HG03520 (cell line): ENCODE measurements around the gene POLR1A.
"Not testable (repeated sequence)": the region's sequence is repeated elsewhere in the genome, so short reads cannot be mapped to it uniquely, and the experiment has no call there.

Source experiments
- ATAC-seq: cut with Tn5 transposase; IDR thresholded peaks from one replicate; pipeline ENCODE4 v1.9.1; 2021; ENCODE audit warnings: mild to moderate bottlenecking, moderate library complexity; ENCODE audit not compliant: unreplicated experiment

Gene POLR1A

GRCh38 chr2:86000131-86000937 is 105.4 kb downstream of the POLR1A start:
- ATAC-seq, result no peak

GRCh38 chr2:85999061-85999831 is 106.4 kb downstream of the POLR1A start:
- ATAC-seq, result peak; percentile 80

- no peak for ATAC-seq
Observed at GRCh38 chr2:85998071-85998991, 107.4 kb downstream of the POLR1A start.

GRCh38 chr2:85997017-85997970 is 108.4 kb downstream of the POLR1A start:
- no peak for ATAC-seq

GRCh38 chr2:85996591-85996990 is 109.1 kb downstream of the POLR1A start:
- no peak for ATAC-seq

GRCh38 chr2:85995648-85996529 is 109.8 kb downstream of the POLR1A start:
- no peak for ATAC-seq

- ATAC-seq, result no peak
Observed at GRCh38 chr2:85994897-85995647, 110.6 kb downstream of the POLR1A start.

GRCh38 chr2:85994421-85994777 is 111.3 kb downstream of the POLR1A start:
- ATAC-seq, result peak; percentile 24

GRCh38 chr2:85992611-85993010 is 113.1 kb downstream of the POLR1A start:
- no peak for ATAC-seq

GRCh38 chr2:85992053-85992452 is 113.6 kb downstream of the POLR1A start:
- ATAC-seq, result not testable (repeated sequence)

GRCh38 chr2:85990084-85990483 is 115.6 kb downstream of the POLR1A start:
- ATAC-seq, result no peak

GRCh38 chr2:85989288-85989865 is 116.3 kb downstream of the POLR1A start:
- no peak for ATAC-seq

GRCh38 chr2:85988914-85989270 is 116.8 kb downstream of the POLR1A start:
- ATAC-seq, result no peak

GRCh38 chr2:85988175-85988913 is 117.3 kb downstream of the POLR1A start:
- no peak for ATAC-seq

- ATAC-seq, result no peak
Observed at GRCh38 chr2:85987266-85988174, 118.2 kb downstream of the POLR1A start.

GRCh38 chr2:85986121-85986520 is 119.6 kb downstream of the POLR1A start:
- no peak for ATAC-seq
